ENCODE measurements around the gene GPR146. TPM values are rescaled to one million over a fixed set of nuclear protein-coding genes. Genes with fewer than 3 reads are reported as not detected.
A peak's percentile ranks its signal among the peaks of the same experiment; 100 is the strongest.

Gene GPR146
- polyA plus RNA-seq, 4 donors = 1.1 to 13.4 (median 2.7) TPM

- no peak for DNase-seq
- Histone ChIP-seq H3K9me3 (ENCODE audit: control insufficient read depth in 2 of 2, insufficient read depth in 1 of 2, low read depth in 1 of 2, low read length in 1 of 2) (peaks cover 0 to 19% of the 10 kb centered on the region in 2 donors), H3K36me3 (ENCODE audit: control insufficient read depth in 3 of 3, insufficient read depth in 2 of 3, low read depth in 1 of 3, low read length in 3 of 3) (peaks cover 0 to 86% (median 0%) of the 10 kb centered on the region in 3 donors), H3K27me3 (ENCODE audit: control insufficient read depth in 3 of 3, insufficient read depth in 3 of 3, low read length in 3 of 3) (no peaks in the 10 kb centered on the region), H3K4me1 (ENCODE audit: control insufficient read depth in 3 of 3, insufficient read depth in 2 of 3, low read depth in 1 of 3, low read length in 2 of 3) (no peaks in the 10 kb centered on the region), H3K27ac (ENCODE audit: low read depth in 1 of 3, low read length in 2 of 3) (no peak overlapping the region), H3K4me3 (ENCODE audit: low read depth in 1 of 3, low read length in 3 of 3) (no peak overlapping the region)
- WGBS, 3 donors = 89 to 97% (median 96%) methylated on average over 7 of the region's 7 CpGs
- no peak for FAIRE-seq
These were observed 23.0 kb upstream of the GPR146 start for GRCh38 chr7:1021366-1021765.

GRCh38 chr7:1021931-1022330 is 22.4 kb upstream of the GPR146 start:
- Histone ChIP-seq H3K27me3 (ENCODE audit: control insufficient read depth in 3 of 3, insufficient read depth in 3 of 3, low read length in 3 of 3) (no peaks in the 10 kb centered on the region), H3K4me3 (ENCODE audit: low read depth in 1 of 3, low read length in 3 of 3) (no peak overlapping the region), H3K36me3 (ENCODE audit: control insufficient read depth in 3 of 3, insufficient read depth in 2 of 3, low read depth in 1 of 3, low read length in 3 of 3) (peaks cover 0 to 90% (median 0%) of the 10 kb centered on the region in 3 donors), H3K4me1 (ENCODE audit: control insufficient read depth in 3 of 3, insufficient read depth in 2 of 3, low read depth in 1 of 3, low read length in 2 of 3) (peaks cover 0 to under 1% (median 0%) of the 10 kb centered on the region in 3 donors), H3K9me3 (ENCODE audit: control insufficient read depth in 2 of 2, insufficient read depth in 1 of 2, low read depth in 1 of 2, low read length in 1 of 2) (peaks cover 0 to 19% of the 10 kb centered on the region in 2 donors), H3K27ac (ENCODE audit: low read depth in 1 of 3, low read length in 2 of 3) (no peak overlapping the region)
- no peak for FAIRE-seq
- WGBS, 3 donors = 94 to 98% (median 96%) methylated on average over 19 to 25 of the region's 25 CpGs
- DNase-seq = no peak

- Histone ChIP-seq H3K36me3 (ENCODE audit: control insufficient read depth in 3 of 3, insufficient read depth in 2 of 3, low read depth in 1 of 3, low read length in 3 of 3) (peaks cover 0 to 86% (median 0%) of the 10 kb centered on the region in 3 donors), H3K27ac (ENCODE audit: low read depth in 1 of 3, low read length in 2 of 3) (no peak overlapping the region), H3K4me3 (ENCODE audit: low read depth in 1 of 3, low read length in 3 of 3) (no peak overlapping the region), H3K27me3 (ENCODE audit: control insufficient read depth in 3 of 3, insufficient read depth in 3 of 3, low read length in 3 of 3) (no peaks in the 10 kb centered on the region), H3K9me3 (ENCODE audit: control insufficient read depth in 2 of 2, insufficient read depth in 1 of 2, low read depth in 1 of 2, low read length in 1 of 2) (peaks cover 0 to 19% of the 10 kb centered on the region in 2 donors), H3K4me1 (ENCODE audit: control insufficient read depth in 3 of 3, insufficient read depth in 2 of 3, low read depth in 1 of 3, low read length in 2 of 3) (peaks cover 0 to 4% (median under 1%) of the 10 kb centered on the region in 3 donors)
- WGBS, 3 donors = 96 to 98% (median 97%) methylated on average over 17 of the region's 17 CpGs
- FAIRE-seq (no peak), DNase-seq (no peak)
These were observed 22.0 kb upstream of the GPR146 start for GRCh38 chr7:1022356-1022755.

- H3K4me1 ChIP-seq (ENCODE audit: control insufficient read depth in 3 of 3, insufficient read depth in 2 of 3, low read depth in 1 of 3, low read length in 2 of 3) = peaks cover 0 to 6% (median 3%) of the 10 kb centered on the region in 3 donors
- no peak overlapping the region for H3K4me3 ChIP-seq (ENCODE audit: low read depth in 1 of 3, low read length in 3 of 3)
- no peak overlapping the region for H3K27ac ChIP-seq (ENCODE audit: low read depth in 1 of 3, low read length in 2 of 3)
- DNase-seq (no peak), FAIRE-seq (no peak)
- no peaks in the 10 kb centered on the region for H3K27me3 ChIP-seq (ENCODE audit: control insufficient read depth in 3 of 3, insufficient read depth in 3 of 3, low read length in 3 of 3)
- H3K9me3 ChIP-seq (ENCODE audit: control insufficient read depth in 2 of 2, insufficient read depth in 1 of 2, low read depth in 1 of 2, low read length in 1 of 2) = peaks cover 0 to 19% of the 10 kb centered on the region in 2 donors
- 89 to 94% (median 91%) methylated on average over 45 of the region's 45 CpGs for whole genome bisulfite sequencing, 3 donors
- peaks cover 0 to 82% (median 0%) of the 10 kb centered on the region in 3 donors for H3K36me3 ChIP-seq (ENCODE audit: control insufficient read depth in 3 of 3, insufficient read depth in 2 of 3, low read depth in 1 of 3, low read length in 3 of 3)
These were observed 21.4 kb upstream of the GPR146 start for GRCh38 chr7:1022801-1023465.

- peak overlapping the region in 1 of 3 donors; percentile 32 for H3K27ac ChIP-seq (ENCODE audit: low read depth in 1 of 3, low read length in 2 of 3)
- FAIRE-seq (no peak), DNase-seq (no peak)
- H3K4me1 ChIP-seq (ENCODE audit: control insufficient read depth in 3 of 3, insufficient read depth in 2 of 3, low read depth in 1 of 3, low read length in 2 of 3) = peaks cover 1 to 15% (median 3%) of the 10 kb centered on the region in 3 donors
- WGBS, 3 donors = 76 to 83% (median 80%) methylated on average over 15 of the region's 15 CpGs
- no peak overlapping the region for H3K4me3 ChIP-seq (ENCODE audit: low read depth in 1 of 3, low read length in 3 of 3)
- no peaks in the 10 kb centered on the region for H3K27me3 ChIP-seq (ENCODE audit: control insufficient read depth in 3 of 3, insufficient read depth in 3 of 3, low read length in 3 of 3)
- peaks cover 0 to 19% of the 10 kb centered on the region in 2 donors for H3K9me3 ChIP-seq (ENCODE audit: control insufficient read depth in 2 of 2, insufficient read depth in 1 of 2, low read depth in 1 of 2, low read length in 1 of 2)
- peaks cover 0 to 74% (median 0%) of the 10 kb centered on the region in 3 donors for H3K36me3 ChIP-seq (ENCODE audit: control insufficient read depth in 3 of 3, insufficient read depth in 2 of 3, low read depth in 1 of 3, low read length in 3 of 3)
These were observed 20.0 kb upstream of the GPR146 start for GRCh38 chr7:1024331-1024841.

- Histone ChIP-seq H3K4me1 (ENCODE audit: control insufficient read depth in 3 of 3, insufficient read depth in 2 of 3, low read depth in 1 of 3, low read length in 2 of 3) (peaks cover 1 to 17% (median 3%) of the 10 kb centered on the region in 3 donors), H3K27ac (ENCODE audit: low read depth in 1 of 3, low read length in 2 of 3) (no peak overlapping the region), H3K9me3 (ENCODE audit: control insufficient read depth in 2 of 2, insufficient read depth in 1 of 2, low read depth in 1 of 2, low read length in 1 of 2) (peaks cover 0 to 19% of the 10 kb centered on the region in 2 donors), H3K27me3 (ENCODE audit: control insufficient read depth in 3 of 3, insufficient read depth in 3 of 3, low read length in 3 of 3) (no peaks in the 10 kb centered on the region), H3K36me3 (ENCODE audit: control insufficient read depth in 3 of 3, insufficient read depth in 2 of 3, low read depth in 1 of 3, low read length in 3 of 3) (peaks cover 0 to 72% (median 0%) of the 10 kb centered on the region in 3 donors), H3K4me3 (ENCODE audit: low read depth in 1 of 3, low read length in 3 of 3) (no peak overlapping the region)
- 88 to 93% (median 90%) methylated on average over 23 to 25 of the region's 25 CpGs for WGBS, 3 donors
- DNase-seq (no peak), FAIRE-seq (no peak)
These were observed 19.2 kb upstream of the GPR146 start for GRCh38 chr7:1024876-1025742.

GRCh38 chr7:1025743-1026581 is 18.4 kb upstream of the GPR146 start:
- peaks cover 0 to 13% of the 10 kb centered on the region in 2 donors for H3K9me3 ChIP-seq (ENCODE audit: control insufficient read depth in 2 of 2, insufficient read depth in 1 of 2, low read depth in 1 of 2, low read length in 1 of 2)
- no peaks in the 10 kb centered on the region for H3K27me3 ChIP-seq (ENCODE audit: control insufficient read depth in 3 of 3, insufficient read depth in 3 of 3, low read length in 3 of 3)
- H3K4me1 ChIP-seq (ENCODE audit: control insufficient read depth in 3 of 3, insufficient read depth in 2 of 3, low read depth in 1 of 3, low read length in 2 of 3) = peaks cover 1 to 17% (median 3%) of the 10 kb centered on the region in 3 donors
- 87 to 91% (median 90%) methylated on average over 30 to 31 of the region's 31 CpGs for WGBS, 3 donors
- H3K4me3 ChIP-seq (ENCODE audit: low read depth in 1 of 3, low read length in 3 of 3) = no peak overlapping the region
- H3K36me3 ChIP-seq (ENCODE audit: control insufficient read depth in 3 of 3, insufficient read depth in 2 of 3, low read depth in 1 of 3, low read length in 3 of 3) = peaks cover 0 to 63% (median 0%) of the 10 kb centered on the region in 3 donors
- FAIRE-seq (no peak), DNase-seq (no peak)
- H3K27ac ChIP-seq (ENCODE audit: low read depth in 1 of 3, low read length in 2 of 3) = no peak overlapping the region
